ENCODE measurements around the gene SCFD1.
A peak's percentile ranks its signal among the peaks of the same experiment; 100 is the strongest.
"Not testable (repeated sequence)": the region's sequence is repeated elsewhere in the genome, so short reads cannot be mapped to it uniquely, and the experiment has no call there.

The SCFD1 gene

DNA sequence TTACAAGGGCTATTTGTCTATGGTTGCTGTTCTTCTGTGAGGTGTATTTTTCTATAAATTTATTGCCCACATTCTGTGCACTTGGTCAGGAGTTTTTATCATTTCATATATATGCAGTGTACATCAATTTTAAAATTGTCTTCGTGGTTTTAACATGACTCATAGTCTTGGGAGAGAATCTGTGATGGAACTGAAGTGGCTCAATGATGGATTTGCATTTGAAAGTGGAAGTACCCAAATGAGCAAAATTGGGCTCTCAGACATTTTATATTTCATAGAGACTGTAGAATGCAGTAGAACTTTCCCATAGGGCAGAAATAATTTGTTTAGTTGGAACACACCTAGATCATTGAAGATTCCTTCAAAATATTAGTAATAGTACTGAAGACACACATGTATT is 1.9 kb upstream of the SCFD1 start:
- no peak overlapping the region for H3K4me3 ChIP-seq (ENCODE audit: low read length)
- peak; percentile 9 for DNase-seq (ENCODE audit: low read depth)
- TF ChIP-seq, protein P1, sequence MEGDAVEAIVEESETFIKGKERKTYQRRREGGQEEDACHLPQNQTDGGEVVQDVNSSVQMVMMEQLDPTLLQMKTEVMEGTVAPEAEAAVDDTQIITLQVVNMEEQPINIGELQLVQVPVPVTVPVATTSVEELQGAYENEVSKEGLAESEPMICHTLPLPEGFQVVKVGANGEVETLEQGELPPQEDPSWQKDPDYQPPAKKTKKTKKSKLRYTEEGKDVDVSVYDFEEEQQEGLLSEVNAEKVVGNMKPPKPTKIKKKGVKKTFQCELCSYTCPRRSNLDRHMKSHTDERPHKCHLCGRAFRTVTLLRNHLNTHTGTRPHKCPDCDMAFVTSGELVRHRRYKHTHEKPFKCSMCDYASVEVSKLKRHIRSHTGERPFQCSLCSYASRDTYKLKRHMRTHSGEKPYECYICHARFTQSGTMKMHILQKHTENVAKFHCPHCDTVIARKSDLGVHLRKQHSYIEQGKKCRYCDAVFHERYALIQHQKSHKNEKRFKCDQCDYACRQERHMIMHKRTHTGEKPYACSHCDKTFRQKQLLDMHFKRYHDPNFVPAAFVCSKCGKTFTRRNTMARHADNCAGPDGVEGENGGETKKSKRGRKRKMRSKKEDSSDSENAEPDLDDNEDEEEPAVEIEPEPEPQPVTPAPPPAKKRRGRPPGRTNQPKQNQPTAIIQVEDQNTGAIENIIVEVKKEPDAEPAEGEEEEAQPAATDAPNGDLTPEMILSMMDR (conservative IDR thresholded peaks at IDR 0.05; ENCODE audit: low read depth, low read length) = no peak

DNA sequence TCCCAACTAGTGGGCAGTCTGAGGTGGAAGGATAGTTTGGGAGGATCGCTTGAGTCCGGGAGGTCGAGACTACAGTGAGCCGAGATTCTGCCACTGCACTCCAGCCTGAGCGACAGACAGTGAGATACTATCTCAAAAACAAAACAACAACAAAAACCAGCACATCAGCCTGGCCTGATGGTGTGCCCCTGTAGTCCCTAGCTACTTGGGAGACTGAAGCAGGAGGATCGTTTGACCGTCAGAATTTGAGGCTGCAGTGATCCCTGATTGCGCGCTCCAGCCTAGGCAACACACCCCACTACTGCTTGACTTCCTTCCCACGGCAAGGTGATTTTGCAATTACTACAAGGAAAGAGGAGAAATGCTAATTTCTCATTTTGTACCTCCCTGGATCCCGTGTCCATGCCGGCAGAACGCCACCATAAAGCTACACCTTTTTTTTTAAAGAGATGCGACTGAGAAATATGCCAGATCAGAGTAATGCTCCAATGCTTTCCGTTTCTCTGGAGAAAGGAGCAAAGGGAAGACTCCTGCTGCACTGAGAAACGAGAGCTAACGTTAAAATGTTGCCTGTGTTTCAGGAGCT is 672 bp upstream of the SCFD1 start:
- peak overlapping the region; percentile 96 for H3K4me3 ChIP-seq (ENCODE audit: low read length)
- TF ChIP-seq, protein P1 (conservative IDR thresholded peaks at IDR 0.05; ENCODE audit: low read depth, low read length) = no peak
- DNase-seq (ENCODE audit: low read depth) = peak; percentile 2

DNA sequence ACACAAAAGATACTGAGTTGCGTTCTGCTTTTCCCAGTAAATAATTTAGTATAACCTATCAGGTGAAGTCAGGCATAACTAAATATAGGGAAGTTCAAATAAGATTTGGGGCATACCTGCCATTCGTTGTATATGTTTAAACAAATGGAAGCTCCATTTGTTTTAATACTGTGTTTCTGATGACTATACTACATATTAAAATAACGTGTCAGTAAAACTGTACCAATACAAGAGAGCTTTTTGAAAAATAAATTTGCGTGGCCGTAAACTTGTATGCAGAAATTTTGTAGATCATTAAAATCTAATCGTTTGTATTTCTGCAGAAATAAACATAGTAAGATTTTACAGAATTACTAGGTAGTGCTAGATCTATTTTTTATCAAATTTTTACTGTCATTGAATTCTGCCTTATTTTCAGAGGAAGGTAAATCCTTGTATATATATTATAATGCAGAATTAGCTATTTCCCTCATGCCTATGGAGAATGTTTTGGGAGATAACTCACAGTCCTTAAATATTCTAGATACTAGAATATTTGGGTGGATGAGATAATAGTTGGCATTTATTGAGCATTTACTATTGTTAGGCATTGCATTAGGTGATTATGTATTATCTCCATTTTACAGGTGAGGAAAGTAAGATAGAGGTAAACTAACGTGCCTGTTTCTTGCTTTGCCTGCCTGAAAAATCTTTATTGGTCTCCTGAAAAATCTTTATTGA is 1.5 kb downstream of the SCFD1 start:
- H3K4me3 ChIP-seq (ENCODE audit: low read length) = peak overlapping the region; percentile 96
- no peak for DNase-seq (ENCODE audit: low read depth)
- TF ChIP-seq, protein P1 (conservative IDR thresholded peaks at IDR 0.05; ENCODE audit: low read depth, low read length) = no peak

DNA sequence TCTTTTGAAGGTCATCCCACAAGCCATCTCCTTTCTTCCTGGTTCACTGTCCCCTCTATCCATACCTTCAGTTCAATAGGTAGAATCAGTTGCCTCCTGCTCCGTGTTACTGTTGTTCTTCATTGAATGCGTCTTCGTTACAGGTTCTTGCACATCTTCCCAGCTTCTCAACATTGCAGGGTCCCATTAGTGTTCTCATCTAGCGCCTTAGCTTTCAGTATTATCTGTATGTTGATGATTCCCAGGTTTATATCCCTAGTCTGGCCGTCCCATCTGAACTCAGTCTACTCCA is 2.0 kb downstream of the SCFD1 start:
- DNase-seq (ENCODE audit: low read depth) = no peak
- TF ChIP-seq, protein P1 (conservative IDR thresholded peaks at IDR 0.05; ENCODE audit: low read depth, low read length) = no peak
- H3K4me3 ChIP-seq (ENCODE audit: low read length) = no peak overlapping the region

DNA sequence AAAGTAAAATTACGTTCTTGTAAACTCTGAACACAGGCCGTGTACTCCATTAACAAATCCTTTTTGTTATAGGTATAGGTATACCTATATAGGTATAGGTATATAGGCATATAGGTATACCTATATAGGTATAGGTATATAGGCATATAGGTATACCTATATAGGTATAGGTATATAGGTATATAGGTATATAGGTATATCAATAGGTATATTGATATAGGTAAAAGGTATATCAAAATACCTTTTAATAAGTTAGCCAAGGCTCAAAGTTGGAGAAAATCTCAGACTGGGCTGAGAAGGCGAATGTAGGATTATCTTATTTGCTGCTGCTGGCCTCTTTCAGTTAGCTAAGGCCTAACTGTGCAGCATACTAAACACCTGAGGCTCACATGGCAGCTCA is 3.4 kb downstream of the SCFD1 start:
- TF ChIP-seq, protein P1 (conservative IDR thresholded peaks at IDR 0.05; ENCODE audit: low read depth, low read length) = no peak
- DNase-seq (ENCODE audit: low read depth) = no peak
- H3K4me3 ChIP-seq (ENCODE audit: low read length) = no peak overlapping the region

DNA sequence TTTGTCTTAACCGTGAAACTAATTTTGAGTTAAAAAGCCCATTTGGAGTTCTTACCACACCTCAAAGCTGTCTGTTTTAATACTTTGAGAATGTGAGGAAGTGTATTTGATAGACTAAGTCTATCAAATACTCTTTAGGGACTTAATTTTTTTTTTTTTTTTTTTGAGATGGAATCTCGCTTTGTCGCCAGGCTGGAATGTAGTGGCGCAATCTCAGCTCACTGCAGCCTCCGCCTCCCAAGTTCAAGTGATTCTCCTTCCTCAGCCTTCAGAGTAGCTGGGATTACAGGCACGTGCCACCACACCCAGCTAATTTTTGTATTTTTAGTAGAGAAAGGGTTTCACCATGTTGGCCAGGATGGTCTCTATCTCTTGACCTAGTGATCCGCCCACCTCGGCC is 7.3 kb downstream of the SCFD1 start:
- not testable (repeated sequence) for H3K4me3 ChIP-seq (ENCODE audit: low read length)
- DNase-seq (ENCODE audit: low read depth) = peak; percentile 5

DNA sequence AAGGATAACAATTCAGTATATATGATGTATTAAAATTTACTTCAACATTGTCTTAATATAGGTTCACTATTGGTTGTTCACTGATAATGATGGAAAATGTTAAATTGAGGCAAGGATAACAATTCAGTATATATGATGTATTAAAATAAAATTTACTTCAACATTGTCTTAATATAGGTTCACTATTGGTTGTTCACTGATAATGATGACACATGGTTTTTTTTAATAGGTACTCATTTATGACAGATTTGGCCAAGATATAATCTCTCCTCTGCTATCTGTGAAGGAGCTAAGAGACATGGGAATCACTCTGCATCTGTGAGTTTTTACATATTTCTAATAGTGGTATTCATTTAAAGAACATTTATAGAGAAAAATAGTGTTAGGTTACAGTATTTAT is 8.1 kb downstream of the SCFD1 start:
- no peak for DNase-seq (ENCODE audit: low read depth)
- TF ChIP-seq, protein P1 (conservative IDR thresholded peaks at IDR 0.05; ENCODE audit: low read depth, low read length) = no peak
- H3K4me3 ChIP-seq (ENCODE audit: low read length) = no peak overlapping the region

Measured in retinal pigment epithelial cell (primary cell).